Stomach smooth muscle (tissue), 2 donors: Measurements from ENCODE around the gene MYO15B.
"Not testable (repeated sequence)": the region's sequence is repeated elsewhere in the genome, so short reads cannot be mapped to it uniquely, and the experiment has no call there.

Experiments used
- H3K27ac ChIP-seq: one replicate; pipeline ENCODE4 v1.7.0; 2013; ENCODE audit warnings: mild to moderate bottlenecking, low read length, inconsistent platforms
- H3K27me3 ChIP-seq, 2 donors: one replicate each; pipeline ENCODE4 v1.7.0; 2013; ENCODE audit warnings: low read length in 2 of 2; ENCODE audit not compliant: insufficient read depth in 2 of 2, control insufficient read depth in 1 of 2
- H3K36me3 ChIP-seq, 2 donors: one replicate each; pipeline ENCODE4 v1.7.0; 2013; ENCODE audit warnings: low read length in 2 of 2; ENCODE audit not compliant: control insufficient read depth in 2 of 2, insufficient read depth in 2 of 2
- H3K4me1 ChIP-seq: one replicate; pipeline ENCODE4 v1.7.0; 2013; ENCODE audit warnings: low read length; ENCODE audit not compliant: control insufficient read depth, insufficient read depth
- H3K4me3 ChIP-seq, 2 donors: one replicate each; pipeline ENCODE4 v1.7.0; 2013; ENCODE audit warnings: low read length in 2 of 2
- H3K9ac ChIP-seq, 2 donors: one replicate each; pipeline ENCODE4 v1.7.0; 2013; ENCODE audit warnings: low read length in 2 of 2, mild to moderate bottlenecking in 1 of 2
- H3K9me3 ChIP-seq, 2 donors: one replicate each; pipeline ENCODE4 v1.7.0; 2013; ENCODE audit warnings: low read length in 2 of 2; ENCODE audit not compliant: control insufficient read depth in 2 of 2
- donor health status: healthy.
- donor health status: Pancreatic carcinoma.

MYO15B gene

DNA sequence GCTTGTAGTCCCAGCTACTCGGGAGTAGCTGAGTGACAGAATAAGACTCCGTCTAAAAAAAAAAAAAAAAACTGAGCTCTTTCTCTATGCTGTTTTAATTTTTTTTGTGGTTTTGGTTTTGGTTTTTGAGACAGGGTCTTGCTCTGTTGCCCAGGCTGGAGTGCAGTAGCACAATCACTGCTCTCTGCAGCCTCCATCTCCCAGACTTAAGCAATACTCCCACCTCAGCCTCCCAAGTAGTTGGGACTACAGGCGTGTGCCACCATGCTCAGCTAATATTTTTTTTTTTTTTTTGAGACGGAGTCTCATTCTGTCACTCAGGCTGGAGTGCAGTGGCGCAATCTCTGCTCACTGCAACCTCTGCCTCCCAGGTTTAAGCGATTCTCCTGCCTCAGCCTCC, 4.4 kb upstream of the MYO15B start:
- H3K36me3 ChIP-seq, H3K9me3 ChIP-seq, H3K4me3 ChIP-seq, H3K9ac ChIP-seq, H3K27ac ChIP-seq, H3K27me3 ChIP-seq, H3K4me1 ChIP-seq: not testable (repeated sequence)

GRCh38 chr17:75584849-75585175, 2.8 kb upstream of the MYO15B start:
- Histone ChIP-seq H3K4me3 (no peak overlapping the region), H3K4me1 (peaks cover 14% of the 10 kb centered on the region), H3K9me3 (no peaks in the 10 kb centered on the region), H3K27ac (no peak overlapping the region), H3K27me3 (no peaks in the 10 kb centered on the region), H3K9ac (no peak overlapping the region), H3K36me3 (no peaks in the 10 kb centered on the region)

DNA sequence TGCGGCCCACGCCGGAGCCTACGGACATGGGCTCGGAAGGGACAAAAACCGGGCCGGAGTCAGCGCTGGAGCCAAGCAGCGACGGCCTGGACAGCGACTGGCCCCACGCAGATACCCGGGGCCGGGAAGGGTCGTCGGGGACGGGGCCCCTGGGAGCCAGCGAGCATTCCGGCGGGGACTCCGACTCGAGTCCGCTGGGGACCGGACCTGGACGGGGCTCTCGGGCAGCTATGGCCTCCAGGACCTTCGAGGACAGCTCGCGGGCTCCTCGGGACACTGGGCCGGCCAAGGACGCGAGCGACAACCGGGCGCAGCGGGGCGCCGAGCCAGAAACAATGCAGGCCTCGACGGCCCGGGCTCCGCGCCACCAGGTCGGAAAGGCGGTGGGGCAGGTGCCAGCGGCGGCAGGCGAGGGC, 1.0 kb downstream of the MYO15B start:
- peak overlapping the region; percentile 67 to 82 for H3K9ac ChIP-seq
- peaks cover 17% of the 10 kb centered on the region for H3K4me1 ChIP-seq
- no peaks in the 10 kb centered on the region for H3K27me3 ChIP-seq
- H3K9me3 ChIP-seq, result no peaks in the 10 kb centered on the region
- H3K4me3 ChIP-seq, result peak overlapping the region; percentile 53 to 79
- H3K27ac ChIP-seq, result peak overlapping the region; percentile 82
- H3K36me3 ChIP-seq, result no peaks in the 10 kb centered on the region

DNA sequence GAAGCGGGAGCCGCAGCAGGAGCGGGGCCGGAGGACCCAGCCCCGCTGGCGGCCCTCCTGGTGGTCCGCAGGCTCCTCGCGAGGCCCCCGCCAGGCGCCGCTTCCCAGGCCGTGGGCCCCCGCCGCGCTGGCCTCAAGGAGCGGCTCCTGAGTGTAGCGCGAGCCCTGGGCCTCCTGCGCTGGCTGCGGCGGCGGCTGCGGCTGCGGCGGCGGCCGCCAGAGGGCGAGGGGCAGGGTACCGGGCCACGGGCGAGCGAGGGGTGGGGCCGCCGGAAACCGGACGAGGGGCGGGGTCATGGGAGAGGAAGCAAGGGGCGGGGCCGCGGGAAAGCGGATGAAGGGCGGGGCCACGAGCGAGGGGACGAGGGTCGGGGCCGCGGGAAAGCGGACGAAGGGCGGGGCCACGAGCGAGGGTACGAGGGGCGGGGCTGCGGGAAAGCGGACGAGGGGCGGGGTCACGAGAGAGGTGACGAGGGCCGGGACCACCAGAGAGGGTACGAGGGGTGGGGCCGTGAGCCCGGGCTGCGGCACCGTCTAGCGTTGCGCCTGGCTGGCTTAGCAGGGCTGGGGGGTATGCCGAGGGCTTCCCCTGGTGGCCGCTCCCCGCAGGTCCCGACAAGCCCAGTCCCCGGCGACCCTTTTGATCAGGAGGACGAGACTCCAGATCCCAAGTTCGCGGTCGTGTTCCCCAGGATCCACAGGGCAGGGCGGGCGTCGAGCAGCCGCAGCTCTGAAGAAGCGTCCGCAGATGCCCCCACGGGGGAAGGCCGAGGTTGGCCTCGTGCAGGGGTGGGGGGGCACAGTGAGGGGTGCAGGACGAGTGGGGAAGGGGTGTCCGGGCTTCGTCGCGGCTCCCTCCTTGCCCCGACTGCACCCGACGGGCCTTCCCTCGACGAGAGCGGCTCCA, 1.7 kb downstream of the MYO15B start:
- Histone ChIP-seq H3K9me3 (no peaks in the 10 kb centered on the region), H3K27ac (peak overlapping the region; percentile 82), H3K4me3 (peak overlapping the region; percentile 53 to 79), H3K27me3 (no peaks in the 10 kb centered on the region), H3K4me1 (peaks cover 17% of the 10 kb centered on the region), H3K36me3 (no peaks in the 10 kb centered on the region), H3K9ac (peak overlapping the region; percentile 67 to 82)

DNA sequence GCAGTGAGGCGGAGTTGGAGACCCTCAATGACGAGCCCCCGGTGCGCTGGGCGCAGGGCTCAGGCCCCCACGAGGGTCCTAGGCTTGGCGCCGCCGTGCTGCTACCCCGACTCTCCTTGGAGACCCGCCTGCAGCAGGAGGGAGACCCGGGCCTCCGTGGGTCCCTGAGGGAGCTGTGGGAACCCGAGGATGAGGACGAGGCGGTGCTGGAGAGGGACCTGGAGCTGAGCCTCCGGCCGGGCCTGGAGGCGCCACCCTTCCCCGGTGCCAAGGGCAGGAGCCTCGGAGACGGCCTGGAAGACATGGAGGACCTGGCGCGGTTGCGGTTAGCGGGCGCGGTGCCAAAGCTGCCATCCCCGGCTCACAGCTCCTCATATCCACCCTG, 2.3 kb downstream of the MYO15B start:
- Histone ChIP-seq H3K27ac (no peak overlapping the region), H3K9ac (no peak overlapping the region), H3K4me1 (peaks cover 17% of the 10 kb centered on the region), H3K4me3 (peak overlapping the region in 1 of 2 donors; percentile 74), H3K9me3 (no peaks in the 10 kb centered on the region), H3K36me3 (no peaks in the 10 kb centered on the region), H3K27me3 (no peaks in the 10 kb centered on the region)

GRCh38 chr17:75590314-75590761, 2.7 kb downstream of the MYO15B start:
- Histone ChIP-seq H3K4me3 (peak overlapping the region in 1 of 2 donors; percentile 74), H3K36me3 (no peaks in the 10 kb centered on the region), H3K27me3 (no peaks in the 10 kb centered on the region), H3K27ac (no peak overlapping the region), H3K9me3 (no peaks in the 10 kb centered on the region), H3K4me1 (peaks cover 17% of the 10 kb centered on the region), H3K9ac (no peak overlapping the region)

DNA sequence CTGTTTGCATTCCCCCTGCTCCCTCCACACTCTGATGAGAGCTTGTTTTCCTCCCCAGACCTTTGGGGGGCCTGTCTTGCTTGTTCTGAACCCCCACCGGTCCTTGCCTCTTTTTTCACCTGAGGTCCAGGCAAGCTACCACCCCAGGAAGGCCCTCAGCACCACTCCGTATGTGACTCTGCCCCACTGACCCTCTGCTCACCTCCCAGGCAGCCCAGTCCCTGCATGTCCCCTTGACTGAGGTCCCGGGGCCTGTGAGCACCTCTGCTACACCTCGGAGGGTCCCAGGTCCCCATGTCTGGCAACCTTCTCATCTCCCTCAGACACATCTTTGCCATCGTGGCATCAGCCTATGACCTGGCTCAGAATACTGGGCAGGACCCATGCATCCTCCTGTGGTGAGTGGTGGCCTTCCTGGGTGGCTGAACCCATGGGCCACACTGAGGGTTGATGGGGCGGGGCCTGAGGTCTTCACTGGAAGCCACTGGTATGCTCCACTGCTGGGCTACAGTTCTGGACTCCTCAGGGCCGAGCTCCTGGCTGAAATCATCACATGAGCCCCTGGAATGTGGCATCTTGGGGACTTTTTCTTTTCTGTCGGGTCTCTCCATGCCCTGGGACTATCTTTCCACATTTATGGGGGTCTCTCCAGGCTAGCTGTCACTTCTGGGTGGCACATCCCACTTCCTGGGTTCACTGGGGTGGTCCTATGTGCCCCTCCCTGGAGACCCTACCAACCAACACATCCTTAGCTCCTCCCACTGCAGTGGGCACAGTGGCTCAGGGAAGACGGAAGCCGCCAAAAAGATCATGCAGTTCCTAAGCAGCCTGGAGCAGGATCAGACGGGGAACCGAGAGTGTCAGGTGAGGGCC, 3.5 kb downstream of the MYO15B start:
- Histone ChIP-seq H3K36me3 (no peaks in the 10 kb centered on the region), H3K9me3 (no peaks in the 10 kb centered on the region), H3K4me3 (no peak overlapping the region), H3K4me1 (peaks cover 17% of the 10 kb centered on the region), H3K9ac (no peak overlapping the region), H3K27ac (no peak overlapping the region), H3K27me3 (no peaks in the 10 kb centered on the region)

DNA sequence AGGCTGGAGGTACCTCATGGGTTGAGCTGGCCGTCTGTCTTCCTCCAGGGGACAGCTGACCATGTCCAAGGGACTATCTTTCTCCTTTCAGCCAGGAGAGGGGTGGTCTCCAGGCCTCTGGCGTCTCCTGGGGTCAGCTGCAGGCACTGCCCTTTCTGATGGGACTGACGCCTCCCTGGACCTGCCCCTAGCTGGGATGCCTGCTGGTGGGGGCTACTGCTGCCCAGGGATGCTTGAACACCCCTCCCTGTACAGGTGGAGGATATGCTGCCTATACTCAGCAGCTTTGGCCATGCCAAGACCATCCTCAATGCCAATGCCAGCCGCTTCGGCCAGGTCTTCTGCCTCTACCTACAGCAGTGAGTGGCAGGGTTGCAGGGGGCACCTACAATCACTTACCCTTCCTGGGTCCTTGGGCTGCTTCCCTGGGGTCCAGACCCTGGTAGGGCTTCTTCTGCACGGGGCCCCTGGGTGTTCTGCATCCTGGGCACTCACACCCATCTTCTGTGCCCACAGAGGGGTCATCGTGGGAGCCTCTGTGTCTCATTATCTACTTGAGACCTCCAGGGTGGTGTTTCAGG, 4.2 kb downstream of the MYO15B start:
- H3K4me1 ChIP-seq, result peaks cover 17% of the 10 kb centered on the region
- no peak overlapping the region for H3K27ac ChIP-seq
- no peak overlapping the region for H3K4me3 ChIP-seq
- H3K9ac ChIP-seq, result no peak overlapping the region
- H3K9me3 ChIP-seq, result no peaks in the 10 kb centered on the region
- H3K36me3 ChIP-seq, result no peaks in the 10 kb centered on the region
- no peaks in the 10 kb centered on the region for H3K27me3 ChIP-seq

- Histone ChIP-seq H3K4me1 (peaks cover 17% of the 10 kb centered on the region), H3K27ac (no peak overlapping the region), H3K4me3 (no peak overlapping the region), H3K9ac (no peak overlapping the region), H3K9me3 (no peaks in the 10 kb centered on the region), H3K36me3 (no peaks in the 10 kb centered on the region), H3K27me3 (no peaks in the 10 kb centered on the region)
Measured at GRCh38 chr17:75592348-75593020, 4.9 kb downstream of the MYO15B start.

GRCh38 chr17:75593430-75593829, 5.8 kb downstream of the MYO15B start:
- not testable (repeated sequence) for H3K36me3 ChIP-seq, H3K9ac ChIP-seq, H3K4me3 ChIP-seq, H3K9me3 ChIP-seq, H3K27me3 ChIP-seq, H3K27ac ChIP-seq
- H3K4me1 ChIP-seq, result peaks cover 10% of the 10 kb centered on the region
